Natural killer cell treated with Interleukin-12 subunit alpha and Interleukin-12 subunit beta and Interleukin-15 and Interleukin-18, amount 100 ng/mL, for 72 hours (primary cell): Measurements from ENCODE around the gene NTRK3. TPM values are rescaled to one million over a fixed set of nuclear protein-coding genes. Genes with fewer than 3 reads are reported as not detected.

ENCODE experiments used
- ATAC-seq, 2 donors: fragments of 150-1000 bp; cut with Tn5 transposase in 1 of 2; sonication (Bioruptor Pico), chemical (Tn5 transposase) in 1 of 2; 2 replicates each; pipeline ENCODE4 v1.10.0; 2021
- DNase-seq: peaks from one replicate; pipeline ENCODE4 v3.0.0; 2022; ENCODE audit warnings: low spot score
- H3K27ac Mint-ChIP-seq, 2 donors: 1 replicate in 1 of 2; 2 replicates in 1 of 2; pipeline ENCODE4 v1.8.0; 2022; ENCODE audit warnings: mixed read lengths in 2 of 2, mild to moderate bottlenecking in 1 of 2, moderate library complexity in 1 of 2
- H3K27me3 Mint-ChIP-seq, 2 donors: 1 replicate in 1 of 2; 2 replicates in 1 of 2; pipeline ENCODE4 v1.8.0; 2022; ENCODE audit warnings: mixed read lengths in 2 of 2
- H3K36me3 Mint-ChIP-seq: one replicate; pipeline ENCODE4 v1.8.0; 2022; ENCODE audit warnings: mixed read lengths
- H3K4me1 Mint-ChIP-seq, 2 donors: 1 replicate in 1 of 2; 2 replicates in 1 of 2; pipeline ENCODE4 v1.8.0; 2022; ENCODE audit warnings: low read depth in 2 of 2, mixed read lengths in 2 of 2, mild to moderate bottlenecking in 1 of 2
- H3K4me3 Mint-ChIP-seq: one replicate; pipeline ENCODE4 v1.8.0; 2022; ENCODE audit warnings: mixed read lengths
- H3K9me3 Mint-ChIP-seq: 2 replicates; pipeline ENCODE4 v1.8.0; 2022; ENCODE audit warnings: mixed read lengths
- total RNA-seq, 2 donors: library from RNA; stranded (reverse); gene quantifications; one replicate each; pipeline ENCODE4 v1.2.3, GENCODE V29; 2022

The NTRK3 gene
- total RNA-seq, 2 donors from 2014 or later = 0.42 to 1.2 TPM

DNA sequence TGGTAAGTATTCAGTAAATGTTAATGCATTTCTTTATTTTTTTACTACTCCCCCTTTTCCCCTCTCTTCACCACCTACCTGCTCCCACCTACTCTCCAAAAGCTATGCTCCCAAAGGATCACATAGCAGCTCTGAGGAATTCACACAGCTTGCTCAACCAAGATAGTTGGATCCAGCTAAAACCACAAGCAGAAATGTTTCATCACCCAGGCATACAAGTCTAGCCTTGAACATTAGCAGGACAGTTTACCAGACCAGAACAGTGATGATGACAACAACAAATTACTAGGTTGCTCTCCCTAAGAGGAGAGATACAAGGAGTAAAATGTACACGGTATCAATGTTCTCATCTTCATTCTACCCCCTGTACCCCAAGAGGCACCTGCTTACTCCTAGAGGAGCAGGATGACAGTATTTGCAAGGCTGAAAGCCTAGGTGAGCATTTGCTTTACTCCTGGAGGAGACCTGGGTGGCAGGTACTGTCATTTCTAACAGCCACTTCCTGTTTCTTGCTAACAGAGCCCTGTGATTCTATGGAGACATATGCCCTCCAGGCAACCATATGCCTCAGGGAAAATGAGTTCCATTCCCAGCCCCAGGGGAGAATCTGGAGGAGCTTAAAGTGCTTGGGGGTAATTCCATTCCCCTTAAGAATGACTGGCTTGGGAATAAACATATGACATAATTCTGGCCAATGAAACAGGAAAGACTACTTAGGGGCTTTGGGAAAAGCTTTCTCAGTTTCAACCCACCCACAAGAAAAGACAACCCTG is 237.5 kb downstream of the NTRK3 start:
- H3K9me3 Mint-ChIP-seq = no peaks in the 10 kb centered on the region
- no peak overlapping the region for H3K27ac Mint-ChIP-seq
- ATAC-seq (no peak), DNase-seq (no peak)
- no peaks in the 10 kb centered on the region for H3K4me1 Mint-ChIP-seq
- H3K27me3 Mint-ChIP-seq = peaks cover 4% of the 10 kb centered on the region in 2 donors
- no peaks in the 10 kb centered on the region for H3K36me3 Mint-ChIP-seq
- no peak overlapping the region for H3K4me3 Mint-ChIP-seq

DNA sequence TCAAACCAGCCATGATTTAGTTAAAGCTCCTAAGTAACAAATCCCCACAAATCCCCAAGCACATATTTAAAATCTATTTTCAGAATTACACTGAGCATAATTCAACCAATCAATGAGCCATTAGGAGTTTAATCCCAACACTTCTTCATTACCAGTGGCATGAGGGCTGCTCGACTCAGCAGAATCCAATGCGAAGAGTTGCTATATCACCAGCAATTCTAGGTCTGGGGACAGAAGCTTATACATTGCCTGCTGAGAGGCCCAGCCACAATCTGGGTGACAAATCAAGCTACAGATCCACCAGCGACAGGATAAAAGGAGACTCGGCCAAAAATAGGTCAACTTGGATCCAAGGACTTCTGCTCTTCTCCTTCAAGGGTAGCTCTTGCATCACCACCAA is 238.8 kb downstream of the NTRK3 start:
- ATAC-seq = no peak

DNA sequence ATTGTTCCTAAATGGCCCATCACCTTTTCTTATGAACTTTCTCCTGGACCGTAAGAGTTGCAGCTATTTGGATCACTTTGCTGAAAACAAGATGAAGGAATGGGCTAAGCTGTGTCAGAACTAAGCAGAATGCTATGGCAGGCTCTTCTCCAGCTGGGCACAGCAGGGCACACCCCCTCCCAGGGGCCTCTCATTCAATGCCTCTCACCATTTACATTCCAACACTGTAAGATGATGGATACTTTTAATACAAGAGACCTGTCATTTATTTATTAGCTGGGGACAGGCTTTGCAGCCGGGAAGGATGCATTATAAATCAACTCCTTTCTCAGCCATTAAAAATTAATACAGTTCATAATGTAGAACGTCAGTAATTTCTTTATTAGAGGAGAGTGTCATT is 240.1 kb downstream of the NTRK3 start:
- DNase-seq (no peak), ATAC-seq (no peak)
- Mint-ChIP-seq H3K4me3 (no peak overlapping the region), H3K9me3 (no peaks in the 10 kb centered on the region), H3K27ac (no peak overlapping the region), H3K36me3 (no peaks in the 10 kb centered on the region), H3K27me3 (peaks cover 0 to 4% of the 10 kb centered on the region in 2 donors), H3K4me1 (no peaks in the 10 kb centered on the region)

More for the DNA sequence above, 238.8 kb downstream of the NTRK3 start:
- Mint-ChIP-seq H3K36me3 (no peaks in the 10 kb centered on the region), H3K4me3 (no peak overlapping the region), H3K4me1 (no peaks in the 10 kb centered on the region), H3K27ac (no peak overlapping the region), H3K9me3 (no peaks in the 10 kb centered on the region), H3K27me3 (peaks cover 0 to 4% of the 10 kb centered on the region in 2 donors)
- no peak for DNase-seq

DNA sequence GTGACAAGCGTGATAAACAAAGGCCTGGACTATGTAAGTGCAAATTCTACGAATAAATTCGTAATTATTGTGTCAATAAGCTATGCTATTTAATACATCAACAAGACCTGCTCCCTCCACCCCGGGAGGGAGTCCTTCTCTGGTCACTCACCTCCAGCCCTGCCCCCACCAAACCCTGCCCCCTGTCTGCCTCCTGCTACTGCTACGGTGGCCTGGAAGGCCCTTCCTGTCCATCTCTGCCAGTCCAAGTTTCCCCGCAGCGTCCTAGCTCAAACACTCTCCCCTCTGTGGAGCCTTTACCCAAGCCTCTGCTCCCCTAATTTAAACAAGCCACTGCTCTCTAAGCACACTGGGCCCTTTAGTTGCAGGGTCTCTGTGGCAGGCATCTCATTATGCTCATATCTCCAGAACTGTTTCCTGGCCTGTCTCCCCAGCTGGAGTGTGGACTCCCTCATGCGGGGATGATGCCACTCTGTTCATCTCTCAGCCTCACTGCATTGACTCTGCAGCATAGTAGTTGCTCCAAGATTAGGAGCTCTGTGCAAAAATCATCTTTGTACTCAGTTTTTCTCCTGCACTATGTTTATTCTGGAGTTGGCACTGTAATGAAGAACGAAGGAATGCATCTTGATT is 241.2 kb downstream of the NTRK3 start:
- no peak overlapping the region for H3K27ac Mint-ChIP-seq
- no peaks in the 10 kb centered on the region for H3K4me1 Mint-ChIP-seq
- DNase-seq (no peak), ATAC-seq (peak in 1 of 2 donors; percentile 20)
- H3K4me3 Mint-ChIP-seq = no peak overlapping the region
- H3K27me3 Mint-ChIP-seq = peaks cover 0 to 4% of the 10 kb centered on the region in 2 donors
- H3K36me3 Mint-ChIP-seq = no peaks in the 10 kb centered on the region
- H3K9me3 Mint-ChIP-seq = no peaks in the 10 kb centered on the region

DNA sequence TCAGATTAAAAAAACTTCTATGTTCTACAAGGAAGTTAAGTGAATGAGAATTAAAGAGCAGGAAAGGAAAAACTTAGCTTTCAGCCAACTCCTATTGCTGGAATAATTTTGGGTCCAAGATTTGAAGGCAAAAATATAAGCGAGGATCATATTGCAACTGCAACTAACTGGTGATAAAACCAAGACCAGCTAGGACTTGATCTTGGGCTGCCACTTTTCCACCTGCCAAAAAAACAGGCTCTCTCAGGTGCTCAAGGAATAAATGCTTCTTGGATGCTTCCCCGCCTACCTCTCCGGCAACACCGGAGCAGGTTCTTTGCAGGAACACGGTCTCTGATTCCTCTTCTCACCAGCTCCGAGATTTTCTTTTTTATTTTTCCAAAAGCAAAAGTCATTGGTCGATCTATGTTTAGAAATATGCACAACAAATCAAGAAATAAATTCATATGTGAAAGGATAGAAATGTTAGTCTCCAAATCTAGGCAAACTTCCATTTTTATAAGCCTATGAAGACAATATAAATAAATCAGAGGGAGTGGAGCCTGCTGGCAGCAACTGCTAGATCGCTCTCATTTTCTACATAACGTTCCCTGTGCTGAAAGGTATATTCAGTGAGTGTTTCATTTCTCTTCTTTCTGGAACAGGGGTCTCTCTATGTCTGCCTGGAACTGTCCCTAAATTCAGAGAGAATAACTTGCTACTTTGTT is 241.9 kb downstream of the NTRK3 start:
- DNase-seq = no peak
- no peaks in the 10 kb centered on the region for H3K36me3 Mint-ChIP-seq
- no peak for ATAC-seq
- H3K27ac Mint-ChIP-seq = no peak overlapping the region
- H3K4me3 Mint-ChIP-seq = no peak overlapping the region
- H3K9me3 Mint-ChIP-seq = no peaks in the 10 kb centered on the region
- no peaks in the 10 kb centered on the region for H3K4me1 Mint-ChIP-seq
- H3K27me3 Mint-ChIP-seq = peaks cover 0 to 4% of the 10 kb centered on the region in 2 donors

DNA sequence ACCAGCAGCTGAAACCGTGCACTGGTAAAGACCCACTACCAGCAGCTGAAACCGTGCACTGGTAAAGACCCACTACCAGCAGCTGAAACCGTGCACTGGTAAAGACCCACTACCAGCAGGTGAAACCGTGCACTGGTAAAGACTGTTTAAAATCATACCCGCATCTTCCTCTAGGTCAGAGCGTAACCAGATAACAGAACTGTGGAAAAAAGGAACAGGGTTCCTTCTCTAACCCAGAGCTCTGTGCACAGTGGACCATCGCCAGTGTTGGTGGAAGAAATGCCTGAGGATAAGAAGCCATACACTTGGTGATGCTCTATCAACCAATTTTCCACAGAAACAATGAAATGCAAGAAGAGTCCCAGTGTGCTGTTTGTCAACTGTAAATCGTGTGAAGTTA is 243.4 kb downstream of the NTRK3 start:
- ATAC-seq = no peak
- H3K36me3 Mint-ChIP-seq = no peaks in the 10 kb centered on the region

DNA sequence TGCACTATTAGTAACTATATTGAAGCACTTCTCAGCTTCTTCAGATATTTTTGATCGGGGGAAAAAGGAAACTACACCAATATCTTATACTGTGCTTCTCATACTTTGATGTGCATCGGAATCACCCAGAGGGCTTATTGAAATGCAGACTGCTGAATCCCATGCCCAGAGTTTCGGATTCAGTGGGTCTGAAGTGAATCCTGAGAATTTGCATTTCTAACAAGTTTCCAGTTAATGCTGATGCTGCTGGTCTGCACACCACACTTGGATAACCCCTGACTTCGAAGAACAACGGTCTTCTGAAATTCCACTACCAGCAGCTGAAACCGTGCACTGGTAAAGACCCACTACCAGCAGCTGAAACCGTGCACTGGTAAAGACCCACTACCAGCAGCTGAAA is 243.9 kb downstream of the NTRK3 start:
- no peak for DNase-seq
- no peak for ATAC-seq
- no peaks in the 10 kb centered on the region for H3K36me3 Mint-ChIP-seq
- H3K4me3 Mint-ChIP-seq = no peak overlapping the region
- no peak overlapping the region for H3K27ac Mint-ChIP-seq
- peaks cover 4 to 5% of the 10 kb centered on the region in 2 donors for H3K27me3 Mint-ChIP-seq
- H3K4me1 Mint-ChIP-seq = no peaks in the 10 kb centered on the region
- H3K9me3 Mint-ChIP-seq = no peaks in the 10 kb centered on the region

More for the DNA sequence above, 243.4 kb downstream of the NTRK3 start:
- Mint-ChIP-seq H3K4me1 (no peaks in the 10 kb centered on the region), H3K27ac (no peak overlapping the region), H3K27me3 (peaks cover 4 to 5% of the 10 kb centered on the region in 2 donors), H3K9me3 (no peaks in the 10 kb centered on the region), H3K4me3 (no peak overlapping the region)
- DNase-seq = no peak

DNA sequence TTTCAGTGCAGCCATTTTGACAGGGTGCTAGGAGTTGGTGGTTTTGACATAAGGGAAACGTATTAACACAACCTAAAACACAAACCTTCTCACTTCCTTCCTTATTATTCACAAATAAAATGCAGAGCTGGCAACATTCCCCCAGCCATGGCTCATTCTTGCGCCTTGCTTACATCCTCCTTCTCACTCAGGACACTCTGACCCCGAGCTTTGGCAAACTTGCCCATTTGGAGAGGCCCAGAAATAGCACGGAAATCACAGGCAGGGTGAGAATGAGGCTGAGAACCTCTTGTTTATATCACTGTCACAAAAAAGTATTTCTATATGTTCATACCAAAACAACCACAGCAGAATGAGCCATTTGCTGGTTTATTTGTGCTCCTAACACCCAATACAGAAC is 244.3 kb downstream of the NTRK3 start:
- no peak for ATAC-seq
- peaks cover 4 to 5% of the 10 kb centered on the region in 2 donors for H3K27me3 Mint-ChIP-seq
- no peak overlapping the region for H3K27ac Mint-ChIP-seq
- no peak overlapping the region for H3K4me3 Mint-ChIP-seq
- H3K9me3 Mint-ChIP-seq = no peaks in the 10 kb centered on the region
- H3K36me3 Mint-ChIP-seq = no peaks in the 10 kb centered on the region
- H3K4me1 Mint-ChIP-seq = no peaks in the 10 kb centered on the region
- no peak for DNase-seq

DNA sequence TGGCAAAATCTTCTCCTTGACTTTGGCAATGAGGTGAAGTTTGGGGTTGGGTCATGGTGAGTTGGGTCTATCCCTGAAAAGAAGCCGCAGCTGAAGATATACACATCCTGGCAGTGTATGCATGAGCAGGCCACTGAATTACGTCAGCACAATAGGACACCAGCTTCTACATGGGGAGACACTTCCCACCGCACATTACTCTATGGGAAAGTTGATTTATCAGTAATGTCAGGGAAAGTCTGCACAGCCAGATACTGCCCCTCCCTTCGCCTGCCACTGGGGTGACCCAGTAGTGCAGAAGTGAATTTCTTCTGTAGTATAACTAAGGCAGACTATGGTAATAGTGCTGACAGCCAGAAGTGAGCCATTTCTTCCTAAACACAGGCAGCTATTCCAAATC is 245.0 kb downstream of the NTRK3 start:
- DNase-seq (no peak), ATAC-seq (no peak)
- Mint-ChIP-seq H3K4me3 (no peak overlapping the region), H3K27ac (no peak overlapping the region), H3K36me3 (no peaks in the 10 kb centered on the region), H3K4me1 (no peaks in the 10 kb centered on the region), H3K27me3 (peaks cover 4 to 5% of the 10 kb centered on the region in 2 donors), H3K9me3 (no peaks in the 10 kb centered on the region)

DNA sequence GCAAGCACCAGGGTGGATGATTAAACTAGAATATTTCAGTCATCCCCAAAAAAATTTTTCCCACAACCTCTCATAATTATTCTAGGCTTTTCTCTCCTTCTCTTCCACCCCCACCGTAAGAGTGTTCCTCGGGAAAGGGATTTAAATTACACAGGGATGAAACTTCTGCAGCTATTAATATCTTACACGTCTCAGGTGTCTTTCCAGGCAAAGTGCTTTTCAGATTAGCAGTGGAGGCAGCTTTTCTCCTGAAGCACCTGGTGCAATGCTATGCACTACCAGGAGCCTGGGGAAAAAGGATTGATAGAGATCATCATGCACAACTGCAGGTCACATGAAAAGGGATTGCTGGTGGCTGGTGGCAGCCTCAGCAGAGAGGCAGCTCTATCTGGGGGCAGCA is 250.4 kb downstream of the NTRK3 start:
- Mint-ChIP-seq H3K9me3 (peaks cover 3% of the 10 kb centered on the region), H3K27ac (no peak overlapping the region), H3K4me3 (no peak overlapping the region), H3K4me1 (no peaks in the 10 kb centered on the region), H3K27me3 (peaks cover 0 to 15% of the 10 kb centered on the region in 2 donors), H3K36me3 (no peaks in the 10 kb centered on the region)
- ATAC-seq (no peak), DNase-seq (no peak)

DNA sequence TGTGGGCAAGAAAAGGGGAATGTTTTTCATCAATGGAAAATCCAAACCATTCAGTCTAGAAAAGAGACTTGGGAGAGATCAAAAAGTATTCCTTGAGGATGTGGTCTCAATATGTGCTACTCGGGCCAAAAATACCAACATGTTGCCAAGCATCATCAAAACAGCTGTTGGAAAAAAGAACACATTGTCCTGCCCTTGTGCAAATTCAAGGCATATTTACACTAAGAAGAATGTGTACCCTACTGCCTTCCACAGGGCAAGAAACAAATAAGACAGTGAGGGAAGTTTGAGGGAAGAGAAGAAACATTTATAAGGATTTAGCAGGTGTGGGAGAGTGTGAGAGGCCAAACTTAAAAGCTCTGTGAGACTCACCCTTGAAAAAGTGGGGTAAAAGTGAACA is 252.1 kb downstream of the NTRK3 start:
- Mint-ChIP-seq H3K4me1 (no peaks in the 10 kb centered on the region), H3K27ac (no peak overlapping the region), H3K4me3 (no peak overlapping the region), H3K27me3 (peaks cover 0 to 15% of the 10 kb centered on the region in 2 donors), H3K9me3 (peaks cover 3% of the 10 kb centered on the region), H3K36me3 (no peaks in the 10 kb centered on the region)
- ATAC-seq (no peak), DNase-seq (no peak)

DNA sequence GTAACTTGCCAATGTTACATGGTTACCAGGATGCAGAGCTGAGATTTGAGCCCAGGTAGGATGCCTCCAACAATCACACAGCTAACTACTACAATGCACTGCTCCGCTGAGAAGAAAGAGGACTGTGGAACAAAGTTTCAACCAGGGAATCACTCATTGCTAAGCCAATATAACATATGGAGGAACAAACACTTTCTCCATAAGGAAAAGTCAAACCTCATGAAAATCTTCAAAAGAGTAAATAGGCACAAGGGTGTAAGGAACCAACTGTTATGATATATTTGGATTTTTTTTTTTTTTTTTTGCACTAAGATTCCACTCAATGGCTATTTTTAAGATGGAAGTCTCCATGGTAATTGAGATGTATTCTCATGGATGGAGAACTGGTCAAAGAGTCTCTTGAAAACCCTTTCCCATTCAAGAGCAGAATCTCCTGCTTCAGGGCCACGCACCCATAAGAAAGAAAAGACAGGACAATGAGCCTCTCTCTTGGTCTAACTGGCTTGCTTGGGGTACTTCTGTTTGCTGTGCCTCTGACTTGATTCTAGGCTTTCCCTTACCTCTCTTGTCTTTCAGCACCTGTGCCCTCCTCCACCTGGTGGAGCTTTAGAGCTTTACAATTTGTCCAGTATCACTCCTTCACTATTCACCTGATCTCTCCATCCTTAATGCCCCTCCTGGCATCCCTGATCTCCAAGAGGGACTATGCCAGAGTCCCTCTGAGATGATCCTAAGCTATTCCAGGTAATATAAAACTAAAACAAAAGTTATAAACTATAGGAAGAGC is 252.8 kb downstream of the NTRK3 start:
- H3K27ac Mint-ChIP-seq = no peak overlapping the region
- no peak overlapping the region for H3K4me3 Mint-ChIP-seq
- DNase-seq = no peak
- H3K9me3 Mint-ChIP-seq = peaks cover 3% of the 10 kb centered on the region
- no peak for ATAC-seq
- peaks cover 0 to 10% of the 10 kb centered on the region in 2 donors for H3K27me3 Mint-ChIP-seq
- H3K4me1 Mint-ChIP-seq = no peaks in the 10 kb centered on the region
- H3K36me3 Mint-ChIP-seq = no peaks in the 10 kb centered on the region

DNA sequence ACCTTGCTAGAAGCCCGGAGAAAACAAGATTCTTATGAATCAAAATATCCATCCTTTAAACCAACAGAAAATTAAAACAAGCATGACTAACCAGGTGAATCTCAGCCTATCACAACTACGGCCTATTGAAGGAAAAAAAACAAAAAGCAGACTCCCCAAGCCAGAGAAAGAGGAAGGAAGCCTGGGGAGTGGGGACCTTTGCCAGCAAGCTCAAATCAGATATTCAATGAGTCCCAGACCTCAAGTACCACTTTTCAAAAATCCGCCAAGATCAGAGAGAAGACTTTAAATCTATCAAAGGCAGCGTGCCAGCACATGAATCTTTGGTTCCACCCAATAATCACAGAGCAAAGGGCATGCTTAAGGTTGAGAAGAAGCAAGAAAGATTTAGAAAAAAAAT is 253.8 kb downstream of the NTRK3 start:
- Mint-ChIP-seq H3K4me1 (no peaks in the 10 kb centered on the region), H3K4me3 (no peak overlapping the region), H3K27ac (no peak overlapping the region), H3K36me3 (no peaks in the 10 kb centered on the region), H3K27me3 (peaks cover 0 to 9% of the 10 kb centered on the region in 2 donors), H3K9me3 (peaks cover 3% of the 10 kb centered on the region)
- DNase-seq (no peak), ATAC-seq (no peak)
